Naive B cell (primary cell): ENCODE data around the gene SND1. TPM values are rescaled to one million over a fixed set of nuclear protein-coding genes. Genes with fewer than 3 reads are reported as not detected.
A peak's percentile ranks its signal among the peaks of the same experiment; 100 is the strongest.

Experiments used
- ATAC-seq, 2 donors: fragments of 150-1000 bp; cut with Tn5 transposase; 2 replicates each; pipeline ENCODE4 v1.10.0; 2021; ENCODE audit warnings: low read depth in 2 of 2, mild to moderate bottlenecking in 2 of 2, moderate library complexity in 2 of 2
- DNase-seq: peaks from one replicate; pipeline ENCODE4 v3.0.0; 2022
- H3K27ac Mint-ChIP-seq, 6 donors: one replicate each; pipeline ENCODE4 v1.8.0; 2020 to 2022; ENCODE audit warnings: mild to moderate bottlenecking in 6 of 6, mixed read lengths in 6 of 6, moderate library complexity in 5 of 6, inconsistent platforms in 2 of 6
- H3K27me3 Mint-ChIP-seq, 3 donors: one replicate each; pipeline ENCODE4 v1.8.0; 2021 to 2022; ENCODE audit warnings: mixed read lengths in 3 of 3, mild to moderate bottlenecking in 1 of 3
- H3K36me3 Mint-ChIP-seq, 2 donors: one replicate each; pipeline ENCODE4 v1.8.0; 2020 to 2022; ENCODE audit warnings: mixed read lengths in 2 of 2, inconsistent platforms in 1 of 2, mild to moderate bottlenecking in 1 of 2
- H3K4me1 Mint-ChIP-seq, 3 donors: one replicate each; pipeline ENCODE4 v1.8.0; 2020 to 2022; ENCODE audit warnings: mixed read lengths in 3 of 3, inconsistent platforms in 1 of 3, mild to moderate bottlenecking in 1 of 3, moderate library complexity in 1 of 3
- H3K4me3 Mint-ChIP-seq, 8 donors: one replicate each; pipeline ENCODE4 v1.8.0; 2020 to 2022; ENCODE audit warnings: mild to moderate bottlenecking in 8 of 8, mixed read lengths in 8 of 8, moderate library complexity in 8 of 8, inconsistent platforms in 2 of 8
- H3K9me3 Mint-ChIP-seq, 7 donors: one replicate each; pipeline ENCODE4 v1.8.0; 2020 to 2022; ENCODE audit warnings: mixed read lengths in 7 of 7, mild to moderate bottlenecking in 5 of 7, inconsistent platforms in 2 of 7, moderate library complexity in 1 of 7
- polyA plus RNA-seq, 6 donors: library from polyadenylated mRNA; unstranded; fragments of 300-500 nt; fragmentation: Illumina TruSeq; gene quantifications; one replicate each; pipeline ENCODE4 v1.2.3, GENCODE V29; 2021; ENCODE audit warnings: low read depth in 6 of 6

Gene SND1
- polyA plus RNA-seq, 6 donors from 2014 or later: 50.6 to 83.1 (median 74.2) TPM

- DNase-seq (no peak), ATAC-seq (no peak)
- Mint-ChIP-seq H3K9me3 (no peaks in the 10 kb centered on the region), H3K4me1 (peaks cover 5 to 20% (median 7%) of the 10 kb centered on the region in 3 donors), H3K27ac (no peak overlapping the region), H3K27me3 (no peaks in the 10 kb centered on the region), H3K4me3 (no peak overlapping the region), H3K36me3 (peaks cover 0 to 15% of the 10 kb centered on the region in 2 donors)
Measured at GRCh38 chr7:127776776-127777386, 124.9 kb downstream of the SND1 start.

GRCh38 chr7:127780489-127780888 lies 128.5 kb downstream of the SND1 start:
- Mint-ChIP-seq H3K27ac (peak overlapping the region in 2 of 6 donors; percentile 9 to 68), H3K27me3 (no peaks in the 10 kb centered on the region), H3K4me3 (no peak overlapping the region), H3K36me3 (peaks cover 0 to 15% of the 10 kb centered on the region in 2 donors), H3K9me3 (no peaks in the 10 kb centered on the region), H3K4me1 (peaks cover 18 to 40% (median 27%) of the 10 kb centered on the region in 3 donors)
- no peak for ATAC-seq
- DNase-seq: no peak

GRCh38 chr7:127781081-127781480 lies 129.1 kb downstream of the SND1 start:
- Mint-ChIP-seq H3K36me3 (peaks cover 0 to 11% of the 10 kb centered on the region in 2 donors), H3K4me1 (peaks cover 18 to 40% (median 27%) of the 10 kb centered on the region in 3 donors)
- DNase-seq: no peak

GRCh38 chr7:127782075-127782474 lies 130.1 kb downstream of the SND1 start:
- H3K9me3 Mint-ChIP-seq: no peaks in the 10 kb centered on the region
- peaks cover 23 to 43% (median 29%) of the 10 kb centered on the region in 3 donors for H3K4me1 Mint-ChIP-seq
- H3K27me3 Mint-ChIP-seq: no peaks in the 10 kb centered on the region
- H3K36me3 Mint-ChIP-seq: peaks cover 0 to 11% of the 10 kb centered on the region in 2 donors
- DNase-seq: no peak
- H3K4me3 Mint-ChIP-seq: no peak overlapping the region
- peak overlapping the region in 4 of 6 donors; percentile 4 to 63 (median 39) for H3K27ac Mint-ChIP-seq
- no peak for ATAC-seq

More at GRCh38 chr7:127781081-127781480, 129.1 kb downstream of the SND1 start:
- Mint-ChIP-seq H3K4me3 (no peak overlapping the region), H3K9me3 (no peaks in the 10 kb centered on the region), H3K27ac (peak overlapping the region in 1 of 6 donors; percentile 68), H3K27me3 (no peaks in the 10 kb centered on the region)
- ATAC-seq: no peak

- H3K4me3 Mint-ChIP-seq: no peak overlapping the region
- H3K27ac Mint-ChIP-seq: peak overlapping the region in 3 of 6 donors; percentile 28 to 84 (median 50)
- H3K4me1 Mint-ChIP-seq: peaks cover 31 to 44% (median 38%) of the 10 kb centered on the region in 3 donors
- peaks cover 0 to 11% of the 10 kb centered on the region in 2 donors for H3K36me3 Mint-ChIP-seq
- H3K9me3 Mint-ChIP-seq: no peaks in the 10 kb centered on the region
- DNase-seq (peak; percentile 14), ATAC-seq (peak; percentile 88 to 96)
- H3K27me3 Mint-ChIP-seq: no peaks in the 10 kb centered on the region
Measured at GRCh38 chr7:127782654-127783559, 130.9 kb downstream of the SND1 start.

- H3K4me1 Mint-ChIP-seq: peaks cover 39 to 47% (median 43%) of the 10 kb centered on the region in 3 donors
- DNase-seq (no peak), ATAC-seq (no peak)
- no peaks in the 10 kb centered on the region for H3K9me3 Mint-ChIP-seq
- no peak overlapping the region for H3K4me3 Mint-ChIP-seq
- H3K36me3 Mint-ChIP-seq: peaks cover 0 to 11% of the 10 kb centered on the region in 2 donors
- peak overlapping the region in 1 of 6 donors; percentile 33 for H3K27ac Mint-ChIP-seq
- H3K27me3 Mint-ChIP-seq: no peaks in the 10 kb centered on the region
Measured at GRCh38 chr7:127786184-127786583, 134.2 kb downstream of the SND1 start.

- DNase-seq: no peak
- peaks cover 0 to 11% of the 10 kb centered on the region in 2 donors for H3K36me3 Mint-ChIP-seq
- no peak for ATAC-seq
- H3K27me3 Mint-ChIP-seq: no peaks in the 10 kb centered on the region
- H3K4me3 Mint-ChIP-seq: no peak overlapping the region
- H3K27ac Mint-ChIP-seq: peak overlapping the region in 2 of 6 donors; percentile 17 to 30
- peaks cover 48 to 57% (median 49%) of the 10 kb centered on the region in 3 donors for H3K4me1 Mint-ChIP-seq
- peaks cover 0 to 1% (median 0%) of the 10 kb centered on the region in 7 donors for H3K9me3 Mint-ChIP-seq
Measured at GRCh38 chr7:127789031-127789430, 137.0 kb downstream of the SND1 start.

- peaks cover 0 to 5% of the 10 kb centered on the region in 2 donors for H3K36me3 Mint-ChIP-seq
- H3K9me3 Mint-ChIP-seq: peaks cover 0 to 1% (median 0%) of the 10 kb centered on the region in 7 donors
- peak overlapping the region in 1 of 8 donors; percentile 0 for H3K4me3 Mint-ChIP-seq
- H3K27ac Mint-ChIP-seq: peak overlapping the region in 4 of 6 donors; percentile 2 to 68 (median 53)
- peaks cover 53 to 58% (median 55%) of the 10 kb centered on the region in 3 donors for H3K4me1 Mint-ChIP-seq
- no peak for DNase-seq
- ATAC-seq: no peak
- H3K27me3 Mint-ChIP-seq: no peaks in the 10 kb centered on the region
Measured at GRCh38 chr7:127791446-127792189, 139.6 kb downstream of the SND1 start.

- H3K27ac Mint-ChIP-seq: peak overlapping the region in 5 of 6 donors; percentile 6 to 76 (median 41)
- ATAC-seq: peak in 1 of 2 donors; percentile 24
- H3K9me3 Mint-ChIP-seq: peaks cover 0 to 1% (median 0%) of the 10 kb centered on the region in 7 donors
- no peaks in the 10 kb centered on the region for H3K27me3 Mint-ChIP-seq
- no peak for DNase-seq
- H3K36me3 Mint-ChIP-seq: peaks cover 0 to 5% of the 10 kb centered on the region in 2 donors
- peaks cover 45 to 47% (median 46%) of the 10 kb centered on the region in 3 donors for H3K4me1 Mint-ChIP-seq
- H3K4me3 Mint-ChIP-seq: peak overlapping the region in 2 of 8 donors; percentile 23 to 35
Measured at GRCh38 chr7:127792528-127793342, 140.7 kb downstream of the SND1 start.

GRCh38 chr7:127793582-127793981 lies 141.6 kb downstream of the SND1 start:
- ATAC-seq (peak; percentile 99), DNase-seq (peak; percentile 45)
- Mint-ChIP-seq H3K4me3 (peak overlapping the region in 3 of 8 donors; percentile 2 to 37 (median 21)), H3K36me3 (peaks cover 0 to 5% of the 10 kb centered on the region in 2 donors), H3K27me3 (no peaks in the 10 kb centered on the region), H3K27ac (peak overlapping the region in 4 of 6 donors; percentile 23 to 57 (median 37)), H3K9me3 (peaks cover 0 to 1% (median 0%) of the 10 kb centered on the region in 7 donors), H3K4me1 (peaks cover 39 to 45% (median 45%) of the 10 kb centered on the region in 3 donors)

- Mint-ChIP-seq H3K36me3 (peaks cover 0 to 5% of the 10 kb centered on the region in 2 donors), H3K27me3 (no peaks in the 10 kb centered on the region), H3K9me3 (peaks cover 0 to 1% (median 0%) of the 10 kb centered on the region in 7 donors), H3K4me3 (no peak overlapping the region), H3K27ac (peak overlapping the region in 2 of 6 donors; percentile 33 to 41), H3K4me1 (peaks cover 35 to 40% (median 39%) of the 10 kb centered on the region in 3 donors)
- ATAC-seq (no peak), DNase-seq (no peak)
Measured at GRCh38 chr7:127794136-127794535, 142.1 kb downstream of the SND1 start.

- DNase-seq: no peak
- Mint-ChIP-seq H3K27ac (peak overlapping the region in 1 of 6 donors; percentile 93), H3K4me1 (peaks cover 33 to 40% (median 37%) of the 10 kb centered on the region in 3 donors), H3K36me3 (peaks cover 0 to 5% of the 10 kb centered on the region in 2 donors), H3K27me3 (no peaks in the 10 kb centered on the region), H3K9me3 (peaks cover 0 to 1% (median 0%) of the 10 kb centered on the region in 7 donors), H3K4me3 (no peak overlapping the region)
- no peak for ATAC-seq
Measured at GRCh38 chr7:127794551-127794950, 142.6 kb downstream of the SND1 start.
